H9 (cell line): ENCODE data around the gene TRIO. TPM values are rescaled to one million over a fixed set of nuclear protein-coding genes. Genes with fewer than 3 reads are reported as not detected.

ENCODE experiments used
- DNase-seq: peaks from one replicate; pipeline ENCODE4 v3.0.0-alpha.2; 2017
- H2AFZ ChIP-seq: one replicate; pipeline ENCODE4 v1.6.1; 2013; ENCODE audit warnings: mild to moderate bottlenecking, low read length, control low read depth, moderate library complexity
- H2AK5ac ChIP-seq: 2 replicates; pipeline ENCODE4 v1.6.1; 2013; ENCODE audit warnings: low read length, control low read depth, mixed read lengths; ENCODE audit not compliant: insufficient read length
- H2BK120ac ChIP-seq: one replicate; pipeline ENCODE4 v1.6.1; 2013; ENCODE audit warnings: low read depth, mild to moderate bottlenecking, low read length, control low read depth, inconsistent platforms; ENCODE audit not compliant: poor library complexity, severe bottlenecking
- H2BK12ac ChIP-seq: 2 replicates; pipeline ENCODE4 v1.6.1; 2013; ENCODE audit warnings: low read length, control low read depth, mixed read lengths, low read depth; ENCODE audit not compliant: insufficient read length
- H2BK15ac ChIP-seq: 2 replicates; pipeline ENCODE4 v1.6.1; 2013; ENCODE audit warnings: low read depth, low read length, control low read depth
- H2BK20ac ChIP-seq: one replicate; pipeline ENCODE4 v1.6.1; 2013; ENCODE audit warnings: low read depth, mild to moderate bottlenecking, low read length, control low read depth, inconsistent platforms; ENCODE audit not compliant: poor library complexity, severe bottlenecking
- H2BK5ac ChIP-seq: 2 replicates; pipeline ENCODE4 v1.6.1; 2013; ENCODE audit warnings: low read length, control low read depth, mixed read lengths; ENCODE audit not compliant: insufficient read length
- H3K14ac ChIP-seq: 2 replicates; pipeline ENCODE4 v1.6.1; 2013; ENCODE audit warnings: low read length, control low read depth; ENCODE audit not compliant: insufficient read depth
- H3K18ac ChIP-seq: 2 replicates; pipeline ENCODE4 v1.6.1; 2013; ENCODE audit warnings: low read depth, mild to moderate bottlenecking, mixed read lengths, low read length, control low read depth; ENCODE audit not compliant: insufficient read length
- H3K23ac ChIP-seq: 2 replicates; pipeline ENCODE4 v1.6.1; 2013; ENCODE audit warnings: low read length, control low read depth, mixed read lengths, low read depth; ENCODE audit not compliant: insufficient read length
- H3K23me2 ChIP-seq: 2 replicates; pipeline ENCODE4 v1.6.1; 2013; ENCODE audit warnings: low read depth, mild to moderate bottlenecking, mixed read lengths, low read length, control low read depth; ENCODE audit not compliant: insufficient read length, poor library complexity, severe bottlenecking
- H3K27ac ChIP-seq: 2 replicates; pipeline ENCODE4 v1.5.1; 2013; ENCODE audit warnings: low read length, control low read depth, mixed read lengths, low read depth; ENCODE audit not compliant: insufficient read length
- H3K27me3 ChIP-seq: 2 replicates; pipeline ENCODE4 v1.6.1; 2013; ENCODE audit warnings: low read length, control low read depth, inconsistent platforms; ENCODE audit not compliant: insufficient read depth
- H3K4ac ChIP-seq: 2 replicates; pipeline ENCODE4 v1.6.1; 2013; ENCODE audit warnings: low read depth, mild to moderate bottlenecking, control low read depth, inconsistent platforms, low read length, moderate library complexity
- H3K4me1 ChIP-seq: 2 replicates; pipeline ENCODE4 v1.6.1; 2013; ENCODE audit warnings: low read length, control low read depth, inconsistent platforms; ENCODE audit not compliant: insufficient read depth
- H3K4me2 ChIP-seq: 2 replicates; pipeline ENCODE4 v1.6.1; 2013; ENCODE audit warnings: low read length, control low read depth, mixed read lengths; ENCODE audit not compliant: insufficient read length, insufficient read depth
- H3K56ac ChIP-seq: 2 replicates; pipeline ENCODE4 v1.6.1; 2013; ENCODE audit warnings: low read depth, mild to moderate bottlenecking, mixed read lengths, low read length, control low read depth; ENCODE audit not compliant: insufficient read length
- H3K79me1 ChIP-seq: 2 replicates; pipeline ENCODE4 v1.6.1; 2013; ENCODE audit warnings: low read depth, mild to moderate bottlenecking, moderate library complexity, low read length, control low read depth, inconsistent platforms; ENCODE audit not compliant: insufficient read depth, poor library complexity, severe bottlenecking
- H3K79me2 ChIP-seq: 2 replicates; pipeline ENCODE4 v1.6.1; 2013; ENCODE audit warnings: low read length, control low read depth, inconsistent platforms; ENCODE audit not compliant: insufficient read depth
- H3K9ac ChIP-seq: 2 replicates; pipeline ENCODE4 v1.6.1; 2013; ENCODE audit warnings: low read length, control low read depth, mixed read lengths; ENCODE audit not compliant: insufficient read length; ENCODE audit errors: extremely low read depth
- H3K9me3 ChIP-seq: one replicate; pipeline ENCODE4 v1.6.1; 2013; ENCODE audit warnings: low read depth, low read length, inconsistent platforms; ENCODE audit not compliant: control insufficient read depth
- H3T11ph ChIP-seq: one replicate; pipeline ENCODE4 v1.6.1; 2013; ENCODE audit warnings: mild to moderate bottlenecking, low read length, control low read depth, inconsistent platforms
- H4K20me1 ChIP-seq: one replicate; pipeline ENCODE4 v1.6.1; 2013; ENCODE audit not compliant: control insufficient read depth, insufficient read length, insufficient read depth
- H4K5ac ChIP-seq: 2 replicates; pipeline ENCODE4 v1.6.1; 2013; ENCODE audit warnings: low read depth, mild to moderate bottlenecking, mixed read lengths, low read length, control low read depth; ENCODE audit not compliant: insufficient read length
- H4K8ac ChIP-seq: replicated peaks from 2 replicates; pipeline ENCODE4 v1.6.1; 2013; ENCODE audit warnings: low read length, control low read depth, mixed read lengths, low read depth; ENCODE audit not compliant: insufficient read length
- H4K91ac ChIP-seq: 2 replicates; pipeline ENCODE4 v1.6.1; 2013; ENCODE audit warnings: low read depth, mild to moderate bottlenecking, moderate library complexity, mixed read lengths, low read length, control low read depth; ENCODE audit not compliant: insufficient read length
- H3K27ac Mint-ChIP-seq, 3 experiments: 2 replicates in 2 of 3; 3 replicates in 1 of 3; pipeline ENCODE4 v1.8.0; 2020 to 2021; ENCODE audit warnings: mixed read lengths in 3 of 3, mild to moderate bottlenecking in 1 of 3, moderate library complexity in 1 of 3
- H3K27me3 Mint-ChIP-seq: 2 replicates; pipeline ENCODE4 v1.8.0; 2021; ENCODE audit warnings: low read depth, mild to moderate bottlenecking, moderate library complexity, mixed read lengths
- H3K36me3 Mint-ChIP-seq, 3 experiments: 2 replicates in 2 of 3; 3 replicates in 1 of 3; pipeline ENCODE4 v1.8.0; 2020 to 2021; ENCODE audit warnings: low read depth in 3 of 3, mixed read lengths in 3 of 3; ENCODE audit not compliant: insufficient read depth in 1 of 3
- H3K4me1 Mint-ChIP-seq, 2 experiments: 2 replicates each; pipeline ENCODE4 v1.8.0; 2020; ENCODE audit warnings: mixed read lengths in 2 of 2
- H3K4me3 Mint-ChIP-seq, 2 experiments: 2 replicates in 1 of 2; 3 replicates in 1 of 2; pipeline ENCODE4 v1.8.0; 2020 to 2021; ENCODE audit warnings: mild to moderate bottlenecking in 2 of 2, mixed read lengths in 2 of 2, moderate library complexity in 1 of 2
- H3K9me3 Mint-ChIP-seq, 2 experiments: 2 replicates in 1 of 2; 3 replicates in 1 of 2; pipeline ENCODE4 v1.8.0; 2020; ENCODE audit warnings: mild to moderate bottlenecking in 2 of 2, mixed read lengths in 2 of 2, moderate library complexity in 1 of 2
- CTCF ChIP-seq: fragments of 200-600 bp; sonication (generic); conservative IDR thresholded peaks from 3 replicates; pipeline ENCODE4 v1.8.0; 2021; ENCODE audit warnings: antibody characterized with exemption, mild to moderate bottlenecking
- WGBS: extraction: QIAGEN DNeasy Blood & Tissue Kit; methylation state at CpG from one replicate; pipeline ENCODE4 v1.1.7; 2013; ENCODE audit warnings: missing lambda C conversion rate, low lambda C conversion rate, mixed read lengths; ENCODE audit not compliant: insufficient read length; ENCODE audit errors: extremely low coverage; 5-methylcytosine and 5-hydroxymethylcytosine counted together
- total RNA-seq: library from RNA; stranded (reverse); gene quantifications from 2 replicates; pipeline ENCODE4 v1.2.1, GENCODE V29; 2021

TRIO gene
- total RNA-seq, 1 experiment from 2014 or later = 87.8 TPM

- Histone ChIP-seq H3K23ac (no peak overlapping the region), H2BK15ac (no peak overlapping the region), H4K5ac (no peak overlapping the region), H2BK120ac (no peak overlapping the region), H4K8ac (no peak overlapping the region), H4K20me1 (no peaks in the 10 kb centered on the region), H3K9ac (no peak overlapping the region), H3K56ac (no peak overlapping the region), H2BK12ac (no peak overlapping the region), H3K79me1 (no peaks in the 10 kb centered on the region), H3K79me2 (no peaks in the 10 kb centered on the region), H3K14ac (no peak overlapping the region), H3K27ac (no peak overlapping the region), H2AFZ (no peak overlapping the region), H2BK5ac (no peak overlapping the region), H3K27me3 (no peaks in the 10 kb centered on the region), H3K4me1 (peaks cover 4% of the 10 kb centered on the region; the same call in 1 of the 2 replicates), H3K18ac (no peak overlapping the region), H3K23me2 (no peaks in the 10 kb centered on the region), H2AK5ac (no peak overlapping the region), H3K4me2 (no peak overlapping the region), H3K4ac (no peak overlapping the region), H3T11ph (no peak overlapping the region), H2BK20ac (no peak overlapping the region), H3K9me3 (no peaks in the 10 kb centered on the region), H4K91ac (no peak overlapping the region)
- no peak for TF ChIP-seq CTCF
- Mint-ChIP-seq H3K36me3 (no peaks in the 10 kb centered on the region; a peak in 1 of 7 replicates), H3K4me1 (peaks cover 8% of the 10 kb centered on the region in 2 experiments), H3K27ac (no peak overlapping the region), H3K27me3 (no peaks in the 10 kb centered on the region; the same call in 1 of the 2 replicates), H3K4me3 (no peak overlapping the region), H3K9me3 (no peaks in the 10 kb centered on the region)
- DNase-seq = no peak
- no CpG with 5 or more reads among the region's 3 CpGs for whole genome bisulfite sequencing
Observed at GRCh38 chr5:14532180-14532579, 389.0 kb downstream of the TRIO start.
